SK-N-SH treated with all-trans-retinoic acid at 6 μM for 48 hours (cell line): ENCODE data around the gene ZFAND3.

ENCODE experiments used
- ATAC-seq: fragments of 200-7000 bp; cut with Tn5 transposase; 3 replicates; pipeline ENCODE4 v1.9.1; 2020; ENCODE audit warnings: mild to moderate bottlenecking, moderate library complexity
- ARNTL ChIP-seq: fragments of 450-650 bp; formaldehyde crosslinking; IDR thresholded peaks from 2 replicates; pipeline ENCODE4 v1.5.0; 2020; ENCODE audit warnings: low read depth, mild to moderate bottlenecking, moderate library complexity, borderline replicate concordance
- BACH2 ChIP-seq: fragments of 250-450 bp; sonication (Bioruptor Pico); IDR thresholded peaks from 2 replicates; pipeline ENCODE4 v1.9.0; 2021; ENCODE audit warnings: mild to moderate bottlenecking, borderline replicate concordance
- CSDC2 ChIP-seq: fragments of 250-450 bp; sonication (Bioruptor Pico); IDR thresholded peaks from 2 replicates; pipeline ENCODE4 v1.5.0; 2020; ENCODE audit warnings: mild to moderate bottlenecking, moderate library complexity
- ESRRG ChIP-seq: fragments of 250-450 bp; sonication (Bioruptor Pico); IDR thresholded peaks from 2 replicates; pipeline ENCODE4 v1.6.1; 2021; ENCODE audit warnings: mild to moderate bottlenecking
- GLIS3 ChIP-seq: fragments of 250-450 bp; sonication (Bioruptor Pico); IDR thresholded peaks from 2 replicates; pipeline ENCODE4 v1.5.0; 2020; ENCODE audit warnings: mild to moderate bottlenecking, moderate library complexity
- ISL1 ChIP-seq: fragments of 250-450 bp; sonication (Bioruptor Pico); IDR thresholded peaks from 2 replicates; pipeline ENCODE4 v2.1.2; 2022; ENCODE audit warnings: mild to moderate bottlenecking, moderate library complexity
- OSR1 ChIP-seq: fragments of 250-450 bp; sonication (Bioruptor Pico); IDR thresholded peaks from 2 replicates; pipeline ENCODE4 v1.8.0; 2022; ENCODE audit warnings: moderate library complexity, mild to moderate bottlenecking, inconsistent platforms
- PPARA ChIP-seq: fragments of 250-450 bp; sonication (Bioruptor Pico); IDR thresholded peaks from 2 replicates; pipeline ENCODE4 v1.5.0; 2020; ENCODE audit warnings: mild to moderate bottlenecking, borderline replicate concordance
- RARB ChIP-seq: fragments of 250-450 bp; sonication (Bioruptor Pico); IDR thresholded peaks from 2 replicates; pipeline ENCODE4 v1.8.0; 2021; ENCODE audit warnings: mild to moderate bottlenecking, moderate library complexity
- SNAI2 ChIP-seq: fragments of 250-450 bp; sonication (Bioruptor Pico); IDR thresholded peaks from 2 replicates; pipeline ENCODE4 v1.5.0; 2020; ENCODE audit warnings: mild to moderate bottlenecking, moderate library complexity
- TCF4 ChIP-seq: fragments of 250-450 bp; sonication (Bioruptor Pico); IDR thresholded peaks from 2 replicates; pipeline ENCODE4 v1.8.0; 2021; ENCODE audit warnings: mild to moderate bottlenecking, moderate library complexity, borderline replicate concordance
- TOX ChIP-seq: fragments of 250-450 bp; sonication (Bioruptor Pico); IDR thresholded peaks from 2 replicates; pipeline ENCODE4 v1.8.0; 2021; ENCODE audit warnings: mild to moderate bottlenecking, moderate library complexity, borderline replicate concordance
- ZC3H10 ChIP-seq: fragments of 250-450 bp; sonication (Bioruptor Pico); IDR thresholded peaks from 2 replicates; pipeline ENCODE4 v1.5.1; 2021; ENCODE audit warnings: mild to moderate bottlenecking, moderate library complexity
- ZFP3 ChIP-seq: fragments of 250-450 bp; sonication (Bioruptor Pico); IDR thresholded peaks from 2 replicates; pipeline ENCODE4 v1.5.0; 2020; ENCODE audit warnings: mild to moderate bottlenecking, moderate library complexity
- ZFP30 ChIP-seq: fragments of 450-650 bp; formaldehyde crosslinking; IDR thresholded peaks from 2 replicates; pipeline ENCODE4 v1.5.0; 2022; ENCODE audit warnings: mild to moderate bottlenecking, moderate library complexity
- ZNF565 ChIP-seq: fragments of 450-650 bp; formaldehyde crosslinking; conservative IDR thresholded peaks from 2 replicates; pipeline ENCODE4 v1.5.0; 2020; ENCODE audit warnings: low read depth, mild to moderate bottlenecking, moderate library complexity
- ZNF8 ChIP-seq: fragments of 450-650 bp; formaldehyde crosslinking; IDR thresholded peaks from 2 replicates; pipeline ENCODE4 v1.5.0; 2020; ENCODE audit warnings: mild to moderate bottlenecking, moderate library complexity
- TF ChIP-seq, protein P1 (sequence below): fragments of 250-450 bp; sonication (Bioruptor Pico); IDR thresholded peaks from 2 replicates; pipeline ENCODE4 v1.5.1; 2021; ENCODE audit warnings: mild to moderate bottlenecking, moderate library complexity
- TF ChIP-seq, protein P2 (sequence below): fragments of 250-450 bp; sonication (Bioruptor Pico); IDR thresholded peaks from 2 replicates; pipeline ENCODE4 v1.5.0; 2020; ENCODE audit warnings: mild to moderate bottlenecking, moderate library complexity
- TF ChIP-seq, protein P3 (sequence below): fragments of 250-450 bp; sonication (Bioruptor Pico); IDR thresholded peaks from 2 replicates; pipeline ENCODE4 v1.8.0; 2021; ENCODE audit warnings: low read depth, mild to moderate bottlenecking, moderate library complexity, borderline replicate concordance
- TF ChIP-seq, protein P4 (sequence below): fragments of 250-450 bp; sonication (Bioruptor Pico); IDR thresholded peaks from 2 replicates; pipeline ENCODE4 v1.5.1; 2020; ENCODE audit warnings: low read depth, mild to moderate bottlenecking, moderate library complexity

Gene ZFAND3

DNA sequence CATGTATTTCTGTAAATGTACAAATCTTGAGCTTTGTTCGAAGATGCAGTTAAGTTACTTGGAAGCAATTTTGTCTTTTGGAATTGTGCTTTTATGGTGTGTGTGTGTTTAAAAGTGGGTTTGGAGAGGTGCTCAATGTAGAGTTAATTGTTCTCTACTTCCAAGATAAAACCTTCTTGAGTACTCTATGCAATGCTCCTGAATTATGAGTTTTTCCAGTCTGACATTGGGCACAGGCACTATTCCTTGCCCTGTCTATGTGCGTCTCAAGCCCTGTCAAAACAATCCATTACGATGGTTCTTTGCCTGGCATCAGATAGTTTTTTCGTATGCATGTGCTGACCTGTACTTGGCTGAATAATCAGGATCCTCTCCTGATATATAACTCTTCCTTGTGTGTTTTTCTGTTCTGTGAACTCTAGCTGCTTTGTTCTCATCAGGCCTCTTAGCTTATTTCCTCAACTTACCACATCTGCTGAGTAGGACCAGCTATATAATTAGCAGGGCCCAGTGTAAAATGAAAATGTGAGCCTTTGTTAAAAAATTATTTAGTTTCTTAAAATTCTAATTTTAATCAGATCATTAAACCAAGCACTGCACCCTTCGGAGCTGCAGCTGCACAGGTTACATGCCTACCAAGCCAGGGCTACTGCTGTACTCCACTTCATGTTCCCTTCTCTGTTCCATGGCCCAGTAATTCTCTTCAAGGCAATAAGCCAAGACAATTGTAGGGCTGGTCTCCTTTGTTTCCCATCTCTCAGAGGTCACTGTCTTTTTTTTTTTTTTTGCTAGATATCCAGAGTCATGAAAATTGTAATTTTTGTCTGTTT, 160.1 kb downstream of the ZFAND3 start:
- TF ChIP-seq ZNF565 (CRISPR knock-in tag) (no peak), ZC3H10 (CRISPR knock-in tag) (no peak), ESRRG (CRISPR knock-in tag) (no peak), TCF4 (CRISPR knock-in tag) (no peak), RARB (CRISPR knock-in tag) (no peak), BACH2 (no peak), ARNTL (CRISPR knock-in tag) (no peak), PPARA (no peak), ZNF8 (CRISPR knock-in tag) (no peak), GLIS3 (CRISPR knock-in tag) (no peak), ZFP30 (CRISPR knock-in tag) (no peak), CSDC2 (CRISPR knock-in tag) (no peak)
- TF ChIP-seq, protein P1, sequence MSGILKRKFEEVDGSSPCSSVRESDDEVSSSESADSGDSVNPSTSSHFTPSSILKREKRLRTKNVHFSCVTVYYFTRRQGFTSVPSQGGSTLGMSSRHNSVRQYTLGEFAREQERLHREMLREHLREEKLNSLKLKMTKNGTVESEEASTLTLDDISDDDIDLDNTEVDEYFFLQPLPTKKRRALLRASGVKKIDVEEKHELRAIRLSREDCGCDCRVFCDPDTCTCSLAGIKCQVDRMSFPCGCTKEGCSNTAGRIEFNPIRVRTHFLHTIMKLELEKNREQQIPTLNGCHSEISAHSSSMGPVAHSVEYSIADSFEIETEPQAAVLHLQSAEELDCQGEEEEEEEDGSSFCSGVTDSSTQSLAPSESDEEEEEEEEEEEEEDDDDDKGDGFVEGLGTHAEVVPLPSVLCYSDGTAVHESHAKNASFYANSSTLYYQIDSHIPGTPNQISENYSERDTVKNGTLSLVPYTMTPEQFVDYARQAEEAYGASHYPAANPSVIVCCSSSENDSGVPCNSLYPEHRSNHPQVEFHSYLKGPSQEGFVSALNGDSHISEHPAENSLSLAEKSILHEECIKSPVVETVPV = no peak
- TF ChIP-seq, protein P2, sequence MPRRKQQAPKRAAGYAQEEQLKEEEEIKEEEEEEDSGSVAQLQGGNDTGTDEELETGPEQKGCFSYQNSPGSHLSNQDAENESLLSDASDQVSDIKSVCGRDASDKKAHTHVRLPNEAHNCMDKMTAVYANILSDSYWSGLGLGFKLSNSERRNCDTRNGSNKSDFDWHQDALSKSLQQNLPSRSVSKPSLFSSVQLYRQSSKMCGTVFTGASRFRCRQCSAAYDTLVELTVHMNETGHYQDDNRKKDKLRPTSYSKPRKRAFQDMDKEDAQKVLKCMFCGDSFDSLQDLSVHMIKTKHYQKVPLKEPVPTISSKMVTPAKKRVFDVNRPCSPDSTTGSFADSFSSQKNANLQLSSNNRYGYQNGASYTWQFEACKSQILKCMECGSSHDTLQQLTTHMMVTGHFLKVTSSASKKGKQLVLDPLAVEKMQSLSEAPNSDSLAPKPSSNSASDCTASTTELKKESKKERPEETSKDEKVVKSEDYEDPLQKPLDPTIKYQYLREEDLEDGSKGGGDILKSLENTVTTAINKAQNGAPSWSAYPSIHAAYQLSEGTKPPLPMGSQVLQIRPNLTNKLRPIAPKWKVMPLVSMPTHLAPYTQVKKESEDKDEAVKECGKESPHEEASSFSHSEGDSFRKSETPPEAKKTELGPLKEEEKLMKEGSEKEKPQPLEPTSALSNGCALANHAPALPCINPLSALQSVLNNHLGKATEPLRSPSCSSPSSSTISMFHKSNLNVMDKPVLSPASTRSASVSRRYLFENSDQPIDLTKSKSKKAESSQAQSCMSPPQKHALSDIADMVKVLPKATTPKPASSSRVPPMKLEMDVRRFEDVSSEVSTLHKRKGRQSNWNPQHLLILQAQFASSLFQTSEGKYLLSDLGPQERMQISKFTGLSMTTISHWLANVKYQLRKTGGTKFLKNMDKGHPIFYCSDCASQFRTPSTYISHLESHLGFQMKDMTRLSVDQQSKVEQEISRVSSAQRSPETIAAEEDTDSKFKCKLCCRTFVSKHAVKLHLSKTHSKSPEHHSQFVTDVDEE = no peak
- TF ChIP-seq, protein P3, sequence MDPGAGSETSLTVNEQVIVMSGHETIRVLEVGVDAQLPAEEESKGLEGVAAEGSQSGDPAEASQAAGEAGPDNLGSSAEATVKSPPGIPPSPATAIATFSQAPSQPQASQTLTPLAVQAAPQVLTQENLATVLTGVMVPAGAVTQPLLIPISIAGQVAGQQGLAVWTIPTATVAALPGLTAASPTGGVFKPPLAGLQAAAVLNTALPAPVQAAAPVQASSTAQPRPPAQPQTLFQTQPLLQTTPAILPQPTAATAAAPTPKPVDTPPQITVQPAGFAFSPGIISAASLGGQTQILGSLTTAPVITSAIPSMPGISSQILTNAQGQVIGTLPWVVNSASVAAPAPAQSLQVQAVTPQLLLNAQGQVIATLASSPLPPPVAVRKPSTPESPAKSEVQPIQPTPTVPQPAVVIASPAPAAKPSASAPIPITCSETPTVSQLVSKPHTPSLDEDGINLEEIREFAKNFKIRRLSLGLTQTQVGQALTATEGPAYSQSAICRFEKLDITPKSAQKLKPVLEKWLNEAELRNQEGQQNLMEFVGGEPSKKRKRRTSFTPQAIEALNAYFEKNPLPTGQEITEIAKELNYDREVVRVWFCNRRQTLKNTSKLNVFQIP (CRISPR knock-in tag) = no peak
- no peak; the same call in 2 of the 3 replicates for ATAC-seq

DNA sequence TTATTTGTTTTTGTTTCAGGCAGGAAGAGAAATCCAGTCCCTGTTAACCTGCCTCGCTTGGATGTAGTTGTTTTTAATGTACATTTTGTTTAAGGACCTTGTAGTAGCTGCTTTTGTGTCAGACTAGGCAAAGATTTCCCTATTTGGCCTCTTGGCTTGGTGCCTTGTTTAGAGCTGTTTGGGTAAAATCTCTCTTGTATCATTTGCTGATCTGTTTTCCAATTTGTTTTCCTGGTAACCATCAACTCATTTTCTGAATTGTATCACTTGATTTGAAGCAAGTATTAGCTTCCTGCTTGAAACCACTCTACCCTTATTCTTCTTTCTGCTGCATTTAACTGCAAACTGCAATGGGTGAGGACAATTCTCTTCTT, 160.7 kb downstream of the ZFAND3 start:
- ATAC-seq = no peak; the same call in 2 of the 3 replicates
- TF ChIP-seq ZC3H10 (CRISPR knock-in tag) = no peak
- TF ChIP-seq TOX = no peak
- no peak for TF ChIP-seq OSR1
- TF ChIP-seq, protein P2 = no peak
- TF ChIP-seq ISL1 (CRISPR knock-in tag) = no peak
- TF ChIP-seq, protein P1 = no peak
- TF ChIP-seq ARNTL (CRISPR knock-in tag) = no peak
- no peak for TF ChIP-seq SNAI2 (CRISPR knock-in tag)
- no peak for TF ChIP-seq RARB (CRISPR knock-in tag)
- TF ChIP-seq CSDC2 (CRISPR knock-in tag) = no peak
- no peak for TF ChIP-seq ESRRG (CRISPR knock-in tag)
- TF ChIP-seq, protein P4, sequence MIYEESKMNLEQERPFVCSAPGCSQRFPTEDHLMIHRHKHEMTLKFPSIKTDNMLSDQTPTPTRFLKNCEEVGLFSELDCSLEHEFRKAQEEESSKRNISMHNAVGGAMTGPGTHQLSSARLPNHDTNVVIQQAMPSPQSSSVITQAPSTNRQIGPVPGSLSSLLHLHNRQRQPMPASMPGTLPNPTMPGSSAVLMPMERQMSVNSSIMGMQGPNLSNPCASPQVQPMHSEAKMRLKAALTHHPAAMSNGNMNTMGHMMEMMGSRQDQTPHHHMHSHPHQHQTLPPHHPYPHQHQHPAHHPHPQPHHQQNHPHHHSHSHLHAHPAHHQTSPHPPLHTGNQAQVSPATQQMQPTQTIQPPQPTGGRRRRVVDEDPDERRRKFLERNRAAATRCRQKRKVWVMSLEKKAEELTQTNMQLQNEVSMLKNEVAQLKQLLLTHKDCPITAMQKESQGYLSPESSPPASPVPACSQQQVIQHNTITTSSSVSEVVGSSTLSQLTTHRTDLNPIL = no peak
- no peak for TF ChIP-seq TCF4 (CRISPR knock-in tag)
- TF ChIP-seq ZNF8 (CRISPR knock-in tag) = no peak
- no peak for TF ChIP-seq ZFP3 (CRISPR knock-in tag)
